Esophagus squamous epithelium (tissue), 4 donors: ENCODE data around the gene SLBP.

Experiments used
- POLR2A ChIP-seq, 4 donors: fragments of 450-650 bp; IDR thresholded peaks; one replicate each; pipeline ENCODE4 v1.6.1; 2017; ENCODE audit warnings: antibody characterized with exemption in 4 of 4, mild to moderate bottlenecking in 4 of 4, moderate library complexity in 3 of 4
- TF ChIP-seq, protein P1 (sequence below), 6 experiments: fragments of 450-650 bp in 4 of 6; fragments of 200-600 bp in 2 of 6; sonication (generic) in 2 of 6; IDR thresholded peaks; one replicate each; pipeline ENCODE4 v1.5.1; 2016 to 2019; ENCODE audit warnings: antibody characterized with exemption in 6 of 6, mild to moderate bottlenecking in 4 of 6, moderate library complexity in 4 of 6

DNA sequence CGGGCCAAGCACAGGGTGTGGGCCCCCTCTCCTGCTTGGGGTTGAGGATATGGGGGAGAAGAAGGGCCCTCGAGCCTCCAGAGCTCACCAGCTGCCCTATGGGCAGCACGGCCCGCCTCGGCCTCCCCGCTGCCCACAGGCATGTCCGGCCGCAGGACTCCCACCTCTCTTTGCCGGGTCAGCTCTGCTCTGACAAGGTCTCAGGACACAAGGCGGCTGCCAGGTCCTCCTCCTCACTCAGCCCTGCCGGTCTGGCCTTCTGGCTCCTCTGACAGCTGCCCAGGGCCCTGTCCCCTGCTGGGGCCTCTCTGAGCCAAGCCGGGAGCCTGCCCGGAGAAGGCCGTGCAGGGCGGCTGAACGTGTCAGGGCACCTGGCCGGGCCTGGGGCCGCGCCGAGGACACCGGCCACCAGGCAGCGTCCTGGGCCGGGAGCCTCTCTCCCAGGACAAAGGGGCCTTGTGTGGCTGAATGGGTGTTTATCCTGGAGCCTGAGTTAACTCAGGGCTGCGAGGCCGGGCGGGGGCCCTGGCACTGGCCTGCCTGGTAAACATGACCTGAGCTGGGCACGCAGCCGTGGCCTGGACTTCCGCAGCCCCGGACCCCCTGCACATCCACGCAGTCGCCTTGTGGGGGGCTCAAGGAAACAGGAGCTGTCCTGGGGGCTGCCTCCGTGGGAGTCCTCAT is 34.9 kb upstream of the SLBP start:
- TF ChIP-seq, protein P1, sequence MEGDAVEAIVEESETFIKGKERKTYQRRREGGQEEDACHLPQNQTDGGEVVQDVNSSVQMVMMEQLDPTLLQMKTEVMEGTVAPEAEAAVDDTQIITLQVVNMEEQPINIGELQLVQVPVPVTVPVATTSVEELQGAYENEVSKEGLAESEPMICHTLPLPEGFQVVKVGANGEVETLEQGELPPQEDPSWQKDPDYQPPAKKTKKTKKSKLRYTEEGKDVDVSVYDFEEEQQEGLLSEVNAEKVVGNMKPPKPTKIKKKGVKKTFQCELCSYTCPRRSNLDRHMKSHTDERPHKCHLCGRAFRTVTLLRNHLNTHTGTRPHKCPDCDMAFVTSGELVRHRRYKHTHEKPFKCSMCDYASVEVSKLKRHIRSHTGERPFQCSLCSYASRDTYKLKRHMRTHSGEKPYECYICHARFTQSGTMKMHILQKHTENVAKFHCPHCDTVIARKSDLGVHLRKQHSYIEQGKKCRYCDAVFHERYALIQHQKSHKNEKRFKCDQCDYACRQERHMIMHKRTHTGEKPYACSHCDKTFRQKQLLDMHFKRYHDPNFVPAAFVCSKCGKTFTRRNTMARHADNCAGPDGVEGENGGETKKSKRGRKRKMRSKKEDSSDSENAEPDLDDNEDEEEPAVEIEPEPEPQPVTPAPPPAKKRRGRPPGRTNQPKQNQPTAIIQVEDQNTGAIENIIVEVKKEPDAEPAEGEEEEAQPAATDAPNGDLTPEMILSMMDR (IDR thresholded peaks at IDR 0.05), result no peak
- TF ChIP-seq POLR2A (IDR thresholded peaks at IDR 0.05), result no peak
